Vagina (tissue), 2 donors: ENCODE data around the gene TM9SF3. TPM values are rescaled to one million over a fixed set of nuclear protein-coding genes. Genes with fewer than 3 reads are reported as not detected.

Source experiments
- DNase-seq, 2 donors: peaks; one replicate each; pipeline ENCODE4 v3.0.0-alpha.2; 2017; ENCODE audit errors: extremely low spot score in 2 of 2
- H3K27ac ChIP-seq: fragments of 200-600 bp; sonication (generic); one replicate; pipeline ENCODE4 v1.5.1; 2019
- H3K27me3 ChIP-seq: fragments of 200-600 bp; sonication (generic); one replicate; pipeline ENCODE4 v1.5.1; 2019
- H3K36me3 ChIP-seq, 2 donors: fragments of 200-600 bp; sonication (generic); one replicate each; pipeline ENCODE4 v1.5.1; 2017 to 2019
- H3K4me1 ChIP-seq: fragments of 200-600 bp; sonication (generic); one replicate; pipeline ENCODE4 v1.5.1; 2019
- H3K4me3 ChIP-seq, 2 donors: fragments of 200-600 bp; sonication (generic); 1 replicate in 1 of 2; 2 replicates in 1 of 2; pipeline ENCODE4 v1.5.1; 2016 to 2019
- H3K9me3 ChIP-seq: fragments of 200-600 bp; sonication (generic); one replicate; pipeline ENCODE4 v1.5.1; 2019
- CTCF ChIP-seq, 3 experiments: fragments of 450-650 bp in 2 of 3; fragments of 200-600 bp in 1 of 3; sonication (generic) in 1 of 3; IDR thresholded peaks; one replicate each; pipeline ENCODE4 v1.5.1; 2017 to 2019; ENCODE audit warnings: antibody characterized with exemption in 3 of 3, mild to moderate bottlenecking in 2 of 3, moderate library complexity in 2 of 3
- POLR2A ChIP-seq, 2 donors: fragments of 450-650 bp; IDR thresholded peaks; one replicate each; pipeline ENCODE4 v1.6.1; 2017; ENCODE audit warnings: antibody characterized with exemption in 2 of 2, mild to moderate bottlenecking in 2 of 2, moderate library complexity in 2 of 2
- POLR2AphosphoS5 ChIP-seq, 2 donors: sonication (generic); formaldehyde crosslinking; IDR thresholded peaks; one replicate each; pipeline ENCODE4 v1.9.0; 2017; ENCODE audit warnings: antibody characterized with exemption in 2 of 2, mild to moderate bottlenecking in 2 of 2, low read depth in 1 of 2; ENCODE audit not compliant: insufficient read depth in 1 of 2
- intact Hi-C: fragments of 100-400 bp; cut with DNase I; formaldehyde crosslinking; loops from one replicate; pipeline ENCODE4 v1.15.1; 2023
- total RNA-seq: library from RNA; depleted of rRNA; stranded (reverse); fragments of >200 nt; gene quantifications from one replicate; pipeline ENCODE4 v1.2.3, GENCODE V29; 2016

Gene TM9SF3
- total RNA-seq, 1 donor from 2014 or later, result 58.4 TPM

DNA sequence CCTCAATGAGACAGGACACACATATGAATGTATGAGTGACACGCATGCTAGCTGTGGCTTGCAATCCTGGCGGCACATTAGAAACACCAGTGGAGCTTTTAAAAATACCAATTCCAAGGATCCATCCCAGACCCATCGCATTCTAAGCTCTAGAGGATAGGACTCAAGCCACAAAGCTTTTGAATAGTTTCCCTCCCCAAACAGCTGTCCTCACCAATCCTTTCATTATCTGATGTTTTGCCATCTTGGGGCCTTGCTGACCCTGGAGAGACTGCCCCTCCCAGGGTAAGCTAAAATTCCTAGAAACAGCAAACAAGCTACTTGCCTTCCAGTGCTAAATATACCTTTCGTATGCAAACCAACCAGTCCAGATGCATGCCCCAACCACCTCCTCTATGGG is 8.9 kb upstream of the TM9SF3 start:
- intact Hi-C loops, result no loop called here
- TF ChIP-seq POLR2A (IDR thresholded peaks at IDR 0.05) (no peak), CTCF (IDR thresholded peaks at IDR 0.05) (no peak), POLR2AphosphoS5 (IDR thresholded peaks at IDR 0.05; ENCODE audit: insufficient read depth in 1 of 2, low read depth in 1 of 2) (no peak)
- Histone ChIP-seq H3K27me3 (no peaks in the 10 kb centered on the region), H3K36me3 (no peaks in the 10 kb centered on the region), H3K4me3 (no peak overlapping the region), H3K4me1 (no peaks in the 10 kb centered on the region), H3K9me3 (no peaks in the 10 kb centered on the region), H3K27ac (no peak overlapping the region)
- no peak for DNase-seq

DNA sequence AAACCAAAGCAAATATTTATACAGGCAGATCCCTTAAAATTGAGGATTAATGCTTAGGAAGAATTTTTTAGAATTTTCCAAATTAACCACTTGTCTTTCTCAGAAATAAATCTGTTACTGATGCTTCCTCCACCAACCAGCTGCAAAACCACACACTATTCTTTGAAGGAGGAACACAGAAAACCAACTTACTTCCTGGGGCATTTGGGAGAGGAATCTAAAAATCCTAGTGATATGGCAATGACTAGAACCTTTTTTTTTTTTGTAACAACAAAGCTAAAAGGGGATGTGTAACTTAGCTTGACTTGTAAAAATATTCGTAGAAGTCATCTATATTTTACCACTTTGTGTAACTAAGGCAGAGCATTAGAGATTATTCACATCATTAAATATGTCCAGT is 5.1 kb upstream of the TM9SF3 start:
- TF ChIP-seq POLR2A (IDR thresholded peaks at IDR 0.05) (no peak), POLR2AphosphoS5 (IDR thresholded peaks at IDR 0.05; ENCODE audit: insufficient read depth in 1 of 2, low read depth in 1 of 2) (no peak), CTCF (IDR thresholded peaks at IDR 0.05) (no peak)
- H3K4me3 ChIP-seq, result no peak overlapping the region
- no peak overlapping the region for H3K27ac ChIP-seq
- H3K36me3 ChIP-seq, result no peaks in the 10 kb centered on the region
- DNase-seq, result no peak
- no peaks in the 10 kb centered on the region for H3K27me3 ChIP-seq
- no peaks in the 10 kb centered on the region for H3K9me3 ChIP-seq
- H3K4me1 ChIP-seq, result peaks cover 15% of the 10 kb centered on the region
- intact Hi-C loops, result no loop called here

DNA sequence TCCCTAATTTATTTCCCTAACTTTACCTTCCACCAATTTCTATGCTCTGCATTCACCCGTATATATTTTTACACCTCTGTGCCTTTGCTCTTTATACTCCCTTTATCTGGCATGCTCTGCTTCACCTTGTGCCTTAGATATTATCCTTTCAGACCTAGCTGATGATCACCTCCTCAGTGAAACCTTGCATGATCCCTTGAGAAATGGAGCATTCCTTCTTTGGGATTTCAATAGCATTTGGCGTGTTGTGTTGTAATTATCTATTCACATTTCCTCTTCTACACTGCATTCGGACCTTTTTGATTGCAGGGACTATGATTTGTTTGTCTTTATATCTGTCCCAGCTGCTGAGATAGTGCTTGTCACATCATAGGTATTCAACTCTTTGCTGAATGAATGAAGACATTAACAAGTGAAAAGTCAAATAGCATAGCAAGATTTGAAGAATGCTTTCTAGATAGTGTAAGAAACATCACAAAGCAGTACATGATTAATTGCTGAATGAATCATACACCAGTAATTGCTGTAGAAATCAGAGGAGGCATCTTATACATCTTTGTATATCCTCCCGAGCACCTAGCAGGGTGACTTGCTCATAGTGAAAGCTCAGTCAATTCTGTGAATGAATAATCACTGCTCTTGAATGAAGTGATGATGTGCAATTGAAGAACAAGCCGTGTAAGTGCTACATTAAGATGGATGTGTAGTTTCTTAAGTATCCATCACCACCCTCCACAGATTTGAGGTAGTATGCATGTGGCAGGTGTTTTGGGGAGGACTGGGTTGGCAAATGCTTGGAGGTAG is 2.0 kb upstream of the TM9SF3 start:
- intact Hi-C loops, result no loop called here

DNA sequence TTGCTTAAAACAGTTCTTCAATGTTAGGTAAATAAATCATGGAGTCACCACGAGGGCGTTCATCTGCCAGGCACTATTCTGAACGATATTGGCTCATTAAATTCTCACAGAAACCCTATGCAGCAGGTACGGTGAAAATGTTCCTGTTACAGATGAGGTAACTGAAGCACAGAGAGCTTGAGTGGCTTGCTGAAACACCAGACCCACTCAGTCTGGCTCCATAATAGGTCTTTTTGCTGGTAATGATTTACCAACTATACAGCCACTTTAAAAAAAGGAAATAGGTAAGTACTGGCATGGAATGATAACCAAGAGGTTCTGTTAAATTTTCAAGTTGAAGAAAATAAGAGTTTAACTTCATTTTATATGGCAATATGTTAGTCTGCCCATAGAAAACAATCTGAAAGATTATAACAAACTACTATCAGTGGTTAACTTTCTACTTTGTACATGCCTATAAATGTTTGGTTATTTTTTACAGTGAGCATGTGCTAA is 1.3 kb upstream of the TM9SF3 start:
- Histone ChIP-seq H3K27me3 (no peaks in the 10 kb centered on the region), H3K4me3 (peak overlapping the region; percentile 85 to 98), H3K27ac (peak overlapping the region; percentile 95), H3K4me1 (peaks cover 46% of the 10 kb centered on the region), H3K36me3 (no peaks in the 10 kb centered on the region), H3K9me3 (no peaks in the 10 kb centered on the region)
- DNase-seq, result no peak
- intact Hi-C loops, result no loop called here
- TF ChIP-seq POLR2AphosphoS5 (IDR thresholded peaks at IDR 0.05; ENCODE audit: insufficient read depth in 1 of 2, low read depth in 1 of 2), result no peak
- no peak for TF ChIP-seq POLR2A (IDR thresholded peaks at IDR 0.05)
- TF ChIP-seq CTCF (IDR thresholded peaks at IDR 0.05), result no peak

More for the DNA sequence above, 2.0 kb upstream of the TM9SF3 start:
- H3K4me3 ChIP-seq, result no peak overlapping the region
- no peaks in the 10 kb centered on the region for H3K27me3 ChIP-seq
- no peak for TF ChIP-seq CTCF (IDR thresholded peaks at IDR 0.05)
- no peak for TF ChIP-seq POLR2AphosphoS5 (IDR thresholded peaks at IDR 0.05; ENCODE audit: insufficient read depth in 1 of 2, low read depth in 1 of 2)
- TF ChIP-seq POLR2A (IDR thresholded peaks at IDR 0.05), result no peak
- no peaks in the 10 kb centered on the region for H3K36me3 ChIP-seq
- no peak overlapping the region for H3K27ac ChIP-seq
- H3K9me3 ChIP-seq, result no peaks in the 10 kb centered on the region
- no peak for DNase-seq
- H3K4me1 ChIP-seq, result peaks cover 39% of the 10 kb centered on the region
